ENCODE data around the gene ELFN2. TPM values are rescaled to one million over a fixed set of nuclear protein-coding genes. Genes with fewer than 3 reads are reported as not detected.
A peak's percentile ranks its signal among the peaks of the same experiment; 100 is the strongest.

ELFN2 gene
- total and polyA plus RNA-seq, 4 experiments from 2014 or later, result 0.32 to 0.55 TPM; not detected in 2

DNA sequence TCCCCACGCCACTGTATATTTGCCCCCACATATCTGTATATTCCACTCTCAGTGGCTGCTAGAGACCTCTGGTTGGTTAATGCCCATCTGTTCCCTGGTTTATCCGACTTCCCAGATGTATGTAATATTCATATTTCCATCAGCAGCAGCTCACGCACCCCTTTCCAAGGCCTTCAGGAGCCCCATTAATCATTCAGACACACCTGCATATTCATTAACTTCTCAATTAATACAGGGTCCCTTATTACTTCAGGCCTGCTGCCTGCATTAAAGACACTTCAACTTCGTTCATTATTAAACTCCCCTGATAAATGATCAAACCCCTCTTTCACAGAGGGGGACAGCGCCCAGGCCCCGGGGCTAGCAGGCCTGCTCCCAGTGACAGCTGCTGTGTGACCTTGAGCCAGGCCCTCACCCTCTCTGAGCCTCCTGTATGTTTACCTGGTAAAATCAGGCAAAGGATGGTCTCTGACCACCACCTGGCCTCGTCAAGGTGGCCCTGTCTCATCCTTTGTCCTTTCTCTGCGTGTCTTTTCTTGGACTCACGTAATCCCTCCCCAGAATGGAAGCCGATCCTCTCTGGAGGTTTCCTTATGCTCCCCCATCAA, 34.5 kb downstream of the ELFN2 start:
- Mint-ChIP-seq H3K27me3 (peaks cover 8 to 18% of the 10 kb centered on the region in 2 donors), H3K36me3 (no peaks in the 10 kb centered on the region), H3K4me1 (no peaks in the 10 kb centered on the region), H3K4me3 (no peak overlapping the region), H3K9me3 (no peaks in the 10 kb centered on the region), H3K27ac (no peak overlapping the region)
- intact Hi-C loops (cut with micrococcal nuclease), result no loop called here
- no peaks in the 10 kb centered on the region for H3K4me1 ChIP-seq (ENCODE audit: insufficient read depth, low read length)
- no peaks in the 10 kb centered on the region for H3K36me3 ChIP-seq (ENCODE audit: insufficient read depth, low read length)
- no peaks in the 10 kb centered on the region for H3K9me3 ChIP-seq (ENCODE audit: control insufficient read depth in 1 of 2, low read length in 2 of 2)
- H3K4me3 ChIP-seq (ENCODE audit: low read length in 2 of 2), result no peak overlapping the region
- no peaks in the 10 kb centered on the region for H3K27me3 ChIP-seq (ENCODE audit: insufficient read depth, low read length)
- H3K27ac ChIP-seq (ENCODE audit: low read depth, low read length), result no peak overlapping the region
- no peak for DNase-seq
- POLR2A ChIA-PET (ENCODE audit: partially characterized antibody), result no interaction called here
- CTCF ChIA-PET (ENCODE audit: partially characterized antibody), result no interaction called here

DNA sequence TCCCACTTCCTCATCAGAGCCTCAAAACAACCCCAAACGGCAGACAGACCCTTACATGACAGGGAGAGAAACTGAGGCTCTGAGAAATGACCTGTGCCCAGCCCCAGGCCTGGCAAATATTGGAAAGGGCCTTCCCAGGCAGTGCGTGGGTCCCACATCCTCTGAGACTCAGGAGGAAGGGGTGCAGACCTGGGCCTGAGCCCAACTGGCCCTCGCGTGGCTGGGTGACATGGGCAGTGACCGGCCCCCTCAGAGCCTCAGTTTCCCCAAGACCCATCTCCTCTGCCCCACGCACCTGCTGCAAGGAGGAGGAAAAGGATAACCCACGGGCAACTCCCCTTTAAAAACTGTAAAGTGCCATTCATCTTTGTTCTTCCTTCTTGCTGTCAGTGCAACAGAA, 35.6 kb downstream of the ELFN2 start:
- H3K36me3 ChIP-seq (ENCODE audit: insufficient read depth, low read length), result no peaks in the 10 kb centered on the region
- ChIA-PET POLR2A (ENCODE audit: partially characterized antibody) (no interaction called here), CTCF (ENCODE audit: partially characterized antibody) (no interaction called here)

DNA sequence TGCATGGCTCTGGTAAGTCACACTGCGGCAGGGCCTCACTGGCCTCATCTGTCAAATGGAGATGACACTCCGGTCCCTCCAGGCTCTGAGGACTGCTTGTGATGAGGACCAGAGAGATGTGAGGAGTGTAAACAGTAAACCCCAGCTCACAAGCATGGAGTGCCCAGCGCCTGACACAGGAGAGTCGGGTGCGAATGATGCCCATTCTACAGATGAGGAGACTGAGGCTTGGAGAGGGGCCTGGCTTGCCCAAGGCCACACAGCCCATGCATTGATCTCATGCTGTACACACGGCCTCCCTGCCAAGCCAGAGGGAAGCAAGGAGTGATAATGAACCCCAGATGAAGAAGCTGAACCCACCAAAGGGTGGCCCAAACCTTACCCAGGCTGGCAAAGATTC, 37.2 kb downstream of the ELFN2 start:
- Mint-ChIP-seq H3K9me3 (no peaks in the 10 kb centered on the region), H3K36me3 (no peaks in the 10 kb centered on the region), H3K4me1 (no peaks in the 10 kb centered on the region), H3K4me3 (no peak overlapping the region), H3K27ac (no peak overlapping the region), H3K27me3 (peaks cover 4 to 13% of the 10 kb centered on the region in 2 donors)
- POLR2A ChIA-PET (ENCODE audit: partially characterized antibody), result no interaction called here
- H3K36me3 ChIP-seq (ENCODE audit: insufficient read depth, low read length), result no peaks in the 10 kb centered on the region
- no peak overlapping the region for H3K4me3 ChIP-seq (ENCODE audit: low read length in 2 of 2)
- H3K27me3 ChIP-seq (ENCODE audit: insufficient read depth, low read length), result no peaks in the 10 kb centered on the region
- H3K4me1 ChIP-seq (ENCODE audit: insufficient read depth, low read length), result no peaks in the 10 kb centered on the region
- intact Hi-C loops (cut with micrococcal nuclease), result no loop called here
- no peaks in the 10 kb centered on the region for H3K9me3 ChIP-seq (ENCODE audit: control insufficient read depth in 1 of 2, low read length in 2 of 2)
- DNase-seq, result peak in 1 of 5 donors; percentile 16
- H3K27ac ChIP-seq (ENCODE audit: low read depth, low read length), result no peak overlapping the region
- CTCF ChIA-PET (ENCODE audit: partially characterized antibody), result no interaction called here

More for the DNA sequence above, 35.6 kb downstream of the ELFN2 start:
- H3K4me3 Mint-ChIP-seq, result no peak overlapping the region
- Histone ChIP-seq H3K4me3 (ENCODE audit: low read length in 2 of 2) (no peak overlapping the region), H3K27me3 (ENCODE audit: insufficient read depth, low read length) (no peaks in the 10 kb centered on the region), H3K4me1 (ENCODE audit: insufficient read depth, low read length) (no peaks in the 10 kb centered on the region), H3K27ac (ENCODE audit: low read depth, low read length) (no peak overlapping the region), H3K9me3 (ENCODE audit: control insufficient read depth in 1 of 2, low read length in 2 of 2) (no peaks in the 10 kb centered on the region)
- no peak overlapping the region for H3K27ac Mint-ChIP-seq
- intact Hi-C loops (cut with micrococcal nuclease), result no loop called here
- peaks cover 7 to 17% of the 10 kb centered on the region in 2 donors for H3K27me3 Mint-ChIP-seq
- H3K9me3 Mint-ChIP-seq, result no peaks in the 10 kb centered on the region
- no peaks in the 10 kb centered on the region for H3K4me1 Mint-ChIP-seq
- DNase-seq, result no peak
- no peaks in the 10 kb centered on the region for H3K36me3 Mint-ChIP-seq

DNA sequence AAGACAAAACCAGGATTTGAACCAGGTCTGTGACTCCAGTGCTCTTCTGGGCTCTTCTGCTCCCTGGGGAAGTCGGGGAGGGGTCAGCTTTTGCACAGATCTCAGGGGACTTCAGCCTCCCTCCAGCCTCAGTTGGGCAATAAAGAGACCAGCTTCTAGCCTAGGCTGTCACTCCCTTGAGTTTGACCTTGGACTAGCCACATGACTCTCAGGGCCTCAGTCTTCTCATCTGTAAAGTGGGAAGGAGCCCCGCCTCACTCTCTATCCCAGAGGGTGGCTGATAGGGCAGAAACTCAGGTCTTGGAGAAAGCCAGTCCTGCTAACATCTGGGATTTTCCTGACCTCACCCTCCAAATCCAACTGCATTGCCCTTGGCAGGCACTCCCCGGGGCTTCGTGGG, 38.7 kb downstream of the ELFN2 start:
- H3K4me1 ChIP-seq (ENCODE audit: insufficient read depth, low read length), result no peaks in the 10 kb centered on the region
- H3K4me3 ChIP-seq (ENCODE audit: low read length in 2 of 2), result no peak overlapping the region
- no peaks in the 10 kb centered on the region for H3K9me3 ChIP-seq (ENCODE audit: control insufficient read depth in 1 of 2, low read length in 2 of 2)
- POLR2A ChIA-PET (ENCODE audit: partially characterized antibody), result no interaction called here
- Mint-ChIP-seq H3K9me3 (no peaks in the 10 kb centered on the region), H3K27ac (no peak overlapping the region), H3K4me3 (no peak overlapping the region), H3K4me1 (no peaks in the 10 kb centered on the region), H3K27me3 (peaks cover 4 to 11% of the 10 kb centered on the region in 2 donors), H3K36me3 (no peaks in the 10 kb centered on the region)
- H3K36me3 ChIP-seq (ENCODE audit: insufficient read depth, low read length), result no peaks in the 10 kb centered on the region
- DNase-seq, result no peak
- CTCF ChIA-PET (ENCODE audit: partially characterized antibody), result no interaction called here
- no peaks in the 10 kb centered on the region for H3K27me3 ChIP-seq (ENCODE audit: insufficient read depth, low read length)
- no peak overlapping the region for H3K27ac ChIP-seq (ENCODE audit: low read depth, low read length)
- intact Hi-C loops (cut with micrococcal nuclease), result loop anchor here (10.0 kb wide), 1 partner anchor 54 kb away; no protein-coding TSS in a partner anchor

DNA sequence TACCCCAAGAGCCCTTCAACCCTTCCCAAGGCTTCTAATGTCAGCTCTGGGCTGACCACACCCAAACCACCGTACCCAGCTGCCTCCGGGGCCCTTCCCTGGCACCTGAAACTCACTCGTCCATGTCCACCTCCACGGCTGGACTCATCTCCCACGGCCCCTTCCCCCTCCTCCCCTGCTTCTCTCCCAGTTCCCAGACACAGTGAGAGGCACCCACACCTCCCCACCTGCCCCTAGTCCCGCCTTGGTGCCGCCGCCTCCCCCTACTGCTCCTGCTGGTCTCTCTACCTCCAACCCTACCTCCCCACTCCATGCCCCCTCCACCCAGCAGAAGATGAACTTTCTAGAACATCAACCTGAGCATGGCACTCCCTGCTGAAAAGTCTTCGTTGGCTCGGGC, 39.5 kb downstream of the ELFN2 start:
- Histone ChIP-seq H3K4me1 (ENCODE audit: insufficient read depth, low read length) (no peaks in the 10 kb centered on the region), H3K4me3 (ENCODE audit: low read length in 2 of 2) (no peak overlapping the region), H3K27ac (ENCODE audit: low read depth, low read length) (no peak overlapping the region), H3K27me3 (ENCODE audit: insufficient read depth, low read length) (no peaks in the 10 kb centered on the region), H3K36me3 (ENCODE audit: insufficient read depth, low read length) (no peaks in the 10 kb centered on the region), H3K9me3 (ENCODE audit: control insufficient read depth in 1 of 2, low read length in 2 of 2) (no peaks in the 10 kb centered on the region)
- ChIA-PET CTCF (ENCODE audit: partially characterized antibody) (no interaction called here), POLR2A (ENCODE audit: partially characterized antibody) (no interaction called here)
- DNase-seq, result no peak
- no peaks in the 10 kb centered on the region for H3K9me3 Mint-ChIP-seq
- H3K27ac Mint-ChIP-seq, result no peak overlapping the region
- no peak overlapping the region for H3K4me3 Mint-ChIP-seq
- H3K36me3 Mint-ChIP-seq, result no peaks in the 10 kb centered on the region
- H3K4me1 Mint-ChIP-seq, result no peaks in the 10 kb centered on the region
- intact Hi-C loops (cut with micrococcal nuclease), result loop anchor here (10.0 kb wide), 1 partner anchor 53 kb away; no protein-coding TSS in a partner anchor
- H3K27me3 Mint-ChIP-seq, result peaks cover 1 to 14% of the 10 kb centered on the region in 2 donors

DNA sequence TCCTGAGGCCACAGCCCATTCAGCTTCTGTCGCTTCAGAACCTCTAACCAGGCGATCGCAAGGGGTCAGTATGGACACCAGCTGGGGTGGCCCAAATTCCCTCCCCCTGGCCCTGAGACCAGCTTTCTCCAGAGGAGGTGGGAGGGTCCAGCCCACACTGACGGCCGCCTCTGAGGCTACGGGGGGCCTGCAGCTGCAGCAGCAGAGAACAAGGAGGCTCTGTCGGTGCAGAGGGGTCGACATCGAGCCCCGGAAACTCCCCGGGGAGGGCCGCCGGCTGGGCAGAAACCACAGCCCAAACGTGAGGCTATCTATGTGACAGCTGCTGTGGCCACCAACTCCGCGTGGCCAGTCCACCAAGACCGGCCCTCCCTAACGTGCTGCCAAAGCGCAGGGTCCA, 40.8 kb downstream of the ELFN2 start:
- Mint-ChIP-seq H3K27ac (peak overlapping the region in 1 of 7 donors; percentile 52), H3K9me3 (no peaks in the 10 kb centered on the region), H3K27me3 (peaks cover 3 to 18% of the 10 kb centered on the region in 2 donors), H3K4me1 (no peaks in the 10 kb centered on the region), H3K4me3 (no peak overlapping the region), H3K36me3 (no peaks in the 10 kb centered on the region)
- no peak for DNase-seq
- CTCF ChIA-PET (ENCODE audit: partially characterized antibody), result no interaction called here
- Histone ChIP-seq H3K4me3 (ENCODE audit: low read length in 2 of 2) (no peak overlapping the region), H3K27me3 (ENCODE audit: insufficient read depth, low read length) (no peaks in the 10 kb centered on the region), H3K27ac (ENCODE audit: low read depth, low read length) (no peak overlapping the region), H3K9me3 (ENCODE audit: control insufficient read depth in 1 of 2, low read length in 2 of 2) (no peaks in the 10 kb centered on the region), H3K36me3 (ENCODE audit: insufficient read depth, low read length) (no peaks in the 10 kb centered on the region), H3K4me1 (ENCODE audit: insufficient read depth, low read length) (no peaks in the 10 kb centered on the region)
- intact Hi-C loops (cut with micrococcal nuclease), result loop anchor here (10.0 kb wide), 1 partner anchor 52 kb away; no protein-coding TSS in a partner anchor
- POLR2A ChIA-PET (ENCODE audit: partially characterized antibody), result no interaction called here

DNA sequence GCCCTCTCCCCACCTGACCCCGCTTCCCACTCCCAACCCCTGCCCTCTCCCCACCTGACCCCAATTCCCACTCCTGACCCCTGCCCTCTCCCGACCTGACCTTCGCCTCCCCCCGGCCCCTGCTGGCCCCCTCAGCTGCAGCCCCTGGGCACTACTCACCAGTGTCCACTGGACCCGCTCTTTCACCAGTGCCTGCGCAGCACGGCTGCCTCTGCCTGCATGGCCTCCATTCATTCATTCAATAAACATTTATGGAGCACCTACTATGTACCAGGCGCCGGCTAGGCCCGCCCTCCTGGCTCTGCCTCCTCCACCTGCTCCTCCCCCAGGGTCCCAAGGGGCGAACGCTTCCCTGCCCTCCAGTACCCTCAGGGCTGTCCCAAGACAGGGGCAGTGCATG, 42.6 kb downstream of the ELFN2 start:
- H3K27ac ChIP-seq (ENCODE audit: low read depth, low read length), result no peak overlapping the region
- no peak overlapping the region for H3K4me3 Mint-ChIP-seq
- H3K4me3 ChIP-seq (ENCODE audit: low read length in 2 of 2), result no peak overlapping the region
- ChIA-PET POLR2A (ENCODE audit: partially characterized antibody) (no interaction called here), CTCF (ENCODE audit: partially characterized antibody) (no interaction called here)
- H3K27me3 Mint-ChIP-seq, result peaks cover 7 to 20% of the 10 kb centered on the region in 2 donors
- no peaks in the 10 kb centered on the region for H3K27me3 ChIP-seq (ENCODE audit: insufficient read depth, low read length)
- H3K4me1 ChIP-seq (ENCODE audit: insufficient read depth, low read length), result no peaks in the 10 kb centered on the region
- H3K36me3 Mint-ChIP-seq, result no peaks in the 10 kb centered on the region
- H3K36me3 ChIP-seq (ENCODE audit: insufficient read depth, low read length), result no peaks in the 10 kb centered on the region
- intact Hi-C loops (cut with micrococcal nuclease), result loop anchor here (10.0 kb wide), 1 partner anchor 50 kb away; no protein-coding TSS in a partner anchor
- no peaks in the 10 kb centered on the region for H3K9me3 ChIP-seq (ENCODE audit: control insufficient read depth in 1 of 2, low read length in 2 of 2)
- no peak overlapping the region for H3K27ac Mint-ChIP-seq
- no peak for DNase-seq
- H3K4me1 Mint-ChIP-seq, result no peaks in the 10 kb centered on the region
- H3K9me3 Mint-ChIP-seq, result no peaks in the 10 kb centered on the region
